Parathyroid adenoma (tissue), 2 donors: ENCODE measurements around the gene PEMT.

ENCODE experiments used
- H2AFZ ChIP-seq: fragments of 300-600 bp; sonication (generic); one replicate; pipeline ENCODE4 v1.7.0; 2017; ENCODE audit warnings: antibody characterized with exemption, mild to moderate bottlenecking
- H3K27ac ChIP-seq: fragments of 300-600 bp; sonication (generic); one replicate; pipeline ENCODE4 v1.7.0; 2017
- H3K27me3 ChIP-seq: fragments of 300-600 bp; sonication (generic); one replicate; pipeline ENCODE4 v1.7.0; 2017; ENCODE audit warnings: low read length; ENCODE audit not compliant: control insufficient read depth, insufficient read depth
- H3K36me3 ChIP-seq: fragments of 300-600 bp; sonication (generic); one replicate; pipeline ENCODE4 v1.7.0; 2017; ENCODE audit warnings: low read length; ENCODE audit not compliant: control insufficient read depth, insufficient read depth
- H3K4me1 ChIP-seq: fragments of 300-600 bp; sonication (generic); one replicate; pipeline ENCODE4 v1.7.0; 2017; ENCODE audit warnings: control low read depth
- H3K4me2 ChIP-seq: fragments of 300-600 bp; sonication (generic); one replicate; pipeline ENCODE4 v1.7.0; 2017; ENCODE audit warnings: low read length
- H3K4me3 ChIP-seq: fragments of 300-600 bp; sonication (generic); one replicate; pipeline ENCODE4 v1.7.0; 2017; ENCODE audit warnings: low read depth, low read length
- H3K79me2 ChIP-seq: fragments of 300-600 bp; sonication (generic); one replicate; pipeline ENCODE4 v1.7.0; 2017; ENCODE audit warnings: control low read depth
- H3K9ac ChIP-seq: fragments of 300-600 bp; sonication (generic); one replicate; pipeline ENCODE4 v1.7.0; 2017; ENCODE audit warnings: mild to moderate bottlenecking
- H3K9me3 ChIP-seq: fragments of 300-600 bp; sonication (generic); one replicate; pipeline ENCODE4 v1.7.0; 2017; ENCODE audit warnings: low read length; ENCODE audit not compliant: control insufficient read depth
- TF ChIP-seq, protein P1 (sequence below): fragments of 300-600 bp; sonication (generic); IDR thresholded peaks from one replicate; pipeline ENCODE4 v1.7.0; 2017; ENCODE audit warnings: antibody characterized with exemption, mild to moderate bottlenecking
- donor health status: primary hyperparathyroidism.

Gene PEMT

DNA sequence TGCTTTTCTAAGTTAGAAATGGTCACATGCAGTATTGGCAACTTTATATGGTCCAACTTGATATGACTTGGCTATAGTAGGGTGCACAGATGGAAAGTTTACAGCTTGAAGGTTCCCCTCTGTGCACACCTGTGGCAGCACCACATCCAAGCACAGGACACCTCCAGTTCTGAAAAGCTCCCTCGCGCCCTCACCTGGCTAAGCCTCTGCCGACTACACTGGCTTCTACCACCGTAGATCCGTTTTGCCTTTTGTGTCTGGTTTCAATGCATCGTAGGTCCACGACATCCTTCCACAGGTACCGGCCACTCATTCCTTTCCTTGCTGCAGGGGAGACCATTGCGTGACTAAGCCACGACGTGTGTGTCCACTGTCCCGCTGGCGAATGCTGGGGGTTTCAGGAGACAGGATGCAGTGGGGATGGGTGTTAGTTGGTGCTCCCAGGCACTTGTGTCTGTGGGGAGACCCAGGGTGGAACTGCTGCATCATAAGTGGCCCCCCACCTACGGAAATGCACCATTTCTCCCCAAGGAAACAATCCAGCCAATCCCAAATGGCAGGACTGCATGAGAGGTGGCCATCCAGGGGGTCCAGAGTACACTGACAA, 90.4 kb downstream of the PEMT start:
- no peaks in the 10 kb centered on the region for H3K4me1 ChIP-seq

GRCh38 chr17:17499402-17500145, 91.9 kb downstream of the PEMT start:
- H3K4me2 ChIP-seq = no peak overlapping the region
- H3K36me3 ChIP-seq = no peaks in the 10 kb centered on the region
- no peaks in the 10 kb centered on the region for H3K9me3 ChIP-seq
- no peaks in the 10 kb centered on the region for H3K79me2 ChIP-seq
- no peak overlapping the region for H3K4me3 ChIP-seq
- no peaks in the 10 kb centered on the region for H3K27me3 ChIP-seq
- H2AFZ ChIP-seq = no peak overlapping the region
- H3K27ac ChIP-seq = no peak overlapping the region
- H3K9ac ChIP-seq = no peak overlapping the region
- peaks cover 9% of the 10 kb centered on the region for H3K4me1 ChIP-seq
- TF ChIP-seq, protein P1, sequence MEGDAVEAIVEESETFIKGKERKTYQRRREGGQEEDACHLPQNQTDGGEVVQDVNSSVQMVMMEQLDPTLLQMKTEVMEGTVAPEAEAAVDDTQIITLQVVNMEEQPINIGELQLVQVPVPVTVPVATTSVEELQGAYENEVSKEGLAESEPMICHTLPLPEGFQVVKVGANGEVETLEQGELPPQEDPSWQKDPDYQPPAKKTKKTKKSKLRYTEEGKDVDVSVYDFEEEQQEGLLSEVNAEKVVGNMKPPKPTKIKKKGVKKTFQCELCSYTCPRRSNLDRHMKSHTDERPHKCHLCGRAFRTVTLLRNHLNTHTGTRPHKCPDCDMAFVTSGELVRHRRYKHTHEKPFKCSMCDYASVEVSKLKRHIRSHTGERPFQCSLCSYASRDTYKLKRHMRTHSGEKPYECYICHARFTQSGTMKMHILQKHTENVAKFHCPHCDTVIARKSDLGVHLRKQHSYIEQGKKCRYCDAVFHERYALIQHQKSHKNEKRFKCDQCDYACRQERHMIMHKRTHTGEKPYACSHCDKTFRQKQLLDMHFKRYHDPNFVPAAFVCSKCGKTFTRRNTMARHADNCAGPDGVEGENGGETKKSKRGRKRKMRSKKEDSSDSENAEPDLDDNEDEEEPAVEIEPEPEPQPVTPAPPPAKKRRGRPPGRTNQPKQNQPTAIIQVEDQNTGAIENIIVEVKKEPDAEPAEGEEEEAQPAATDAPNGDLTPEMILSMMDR = no peak

More for the DNA sequence above, 90.4 kb downstream of the PEMT start:
- Histone ChIP-seq H3K79me2 (no peaks in the 10 kb centered on the region), H3K4me2 (no peak overlapping the region), H3K27me3 (no peaks in the 10 kb centered on the region), H3K9me3 (no peaks in the 10 kb centered on the region), H2AFZ (no peak overlapping the region), H3K9ac (no peak overlapping the region), H3K4me3 (no peak overlapping the region), H3K27ac (no peak overlapping the region), H3K36me3 (no peaks in the 10 kb centered on the region)
- TF ChIP-seq, protein P1 = no peak

DNA sequence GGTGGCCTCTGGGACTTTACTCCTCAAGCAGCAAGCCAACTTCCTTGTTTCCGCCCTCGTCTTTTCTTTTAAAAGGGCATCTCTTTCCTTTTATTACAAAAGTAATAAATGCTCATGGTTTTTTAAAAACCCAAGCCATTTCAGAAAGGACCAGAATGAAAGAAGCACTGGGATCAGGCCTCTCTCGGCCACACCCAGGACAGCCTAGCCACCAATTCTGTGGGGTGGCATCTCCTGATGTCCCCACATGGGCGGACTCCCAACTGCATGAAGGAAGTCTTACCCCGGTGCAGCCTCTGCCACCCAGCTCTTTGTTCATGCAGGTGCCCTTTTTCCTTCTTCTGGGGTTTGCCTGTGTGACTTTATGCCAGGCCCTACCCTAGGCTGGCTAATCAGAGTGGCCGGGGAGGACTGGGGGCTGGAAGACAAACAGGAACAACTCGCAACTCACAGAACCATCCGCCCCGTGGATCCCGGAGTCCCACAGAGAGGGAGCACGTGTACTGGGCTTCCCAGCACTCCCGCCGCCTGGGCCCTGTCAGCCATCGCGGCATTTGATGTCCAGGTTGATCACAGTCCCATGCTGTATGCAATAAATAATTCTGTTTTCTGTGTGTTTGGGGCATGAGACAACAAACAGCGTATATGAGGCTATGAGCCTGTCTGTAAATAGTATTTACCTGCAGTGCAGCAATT, 92.8 kb downstream of the PEMT start:
- TF ChIP-seq, protein P1 = no peak
- Histone ChIP-seq H3K36me3 (no peaks in the 10 kb centered on the region), H3K9ac (no peak overlapping the region), H3K4me3 (no peak overlapping the region), H3K79me2 (no peaks in the 10 kb centered on the region), H2AFZ (no peak overlapping the region), H3K4me1 (peaks cover 9% of the 10 kb centered on the region), H3K27me3 (no peaks in the 10 kb centered on the region), H3K9me3 (no peaks in the 10 kb centered on the region), H3K4me2 (no peak overlapping the region), H3K27ac (no peak overlapping the region)

DNA sequence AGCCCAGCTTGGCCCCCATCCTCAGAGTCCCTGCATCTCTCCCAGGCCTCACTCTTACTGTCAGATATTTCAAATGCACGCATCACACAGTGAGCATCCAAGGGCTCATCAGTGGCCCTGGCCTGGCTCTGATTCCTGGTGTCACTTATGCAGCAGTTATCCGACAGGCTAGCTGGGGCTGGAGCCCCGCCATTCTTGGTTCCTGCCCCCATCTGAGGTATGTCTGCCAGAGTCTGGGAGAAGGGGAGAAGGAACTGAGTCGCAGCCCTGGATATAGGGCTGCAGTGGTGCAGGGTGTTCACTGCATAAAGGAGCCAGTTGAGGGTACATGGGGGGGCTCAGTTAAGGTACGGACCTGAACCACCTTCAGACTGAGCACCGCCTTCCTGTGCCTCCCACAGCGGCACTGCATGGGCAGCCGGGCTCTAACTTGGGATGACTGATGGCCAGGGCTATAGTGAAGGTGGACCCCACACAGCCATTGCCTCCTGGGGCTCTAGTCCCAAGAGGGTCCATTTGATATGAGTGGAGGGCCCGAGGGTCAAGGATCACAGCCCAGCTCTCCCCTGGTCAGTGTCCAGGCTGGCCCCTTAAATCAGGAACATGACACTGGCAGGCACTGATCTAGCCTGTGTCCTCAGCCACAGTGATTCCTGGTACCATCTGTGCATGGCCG, 93.5 kb downstream of the PEMT start:
- no peak overlapping the region for H3K9ac ChIP-seq
- no peak overlapping the region for H3K4me2 ChIP-seq
- no peak overlapping the region for H3K4me3 ChIP-seq
- no peaks in the 10 kb centered on the region for H3K27me3 ChIP-seq
- no peaks in the 10 kb centered on the region for H3K79me2 ChIP-seq
- no peaks in the 10 kb centered on the region for H3K9me3 ChIP-seq
- H2AFZ ChIP-seq = no peak overlapping the region
- no peak overlapping the region for H3K27ac ChIP-seq
- no peaks in the 10 kb centered on the region for H3K36me3 ChIP-seq
- TF ChIP-seq, protein P1 = no peak
- peaks cover 9% of the 10 kb centered on the region for H3K4me1 ChIP-seq
